SK-N-SH (cell line): ENCODE measurements around the gene CNST.

Experiments
- CTCF ChIP-seq: fragments of 200-600 bp; sonication (generic); IDR thresholded peaks from 2 replicates; pipeline ENCODE4 v1.6.1; 2017; ENCODE audit warnings: antibody characterized with exemption, mild to moderate bottlenecking, moderate library complexity
- SIN3A ChIP-seq: IDR thresholded peaks from 2 replicates; pipeline ENCODE4 v1.6.1; 2012; ENCODE audit warnings: low read depth, mild to moderate bottlenecking, low read length, moderate library complexity, borderline replicate concordance
- SMC3 ChIP-seq: IDR thresholded peaks from 2 replicates; pipeline ENCODE4 v1.6.1; 2012; ENCODE audit warnings: low read depth, low read length, improper control_type of control experiment
- TCF12 ChIP-seq: IDR thresholded peaks from 2 replicates; pipeline ENCODE4 v1.4.0; 2012
- TEAD4 ChIP-seq: IDR thresholded peaks from 2 replicates; pipeline ENCODE4 v1.4.0; 2012; ENCODE audit warnings: mild to moderate bottlenecking, borderline replicate concordance; ENCODE audit not compliant: insufficient read depth

- TF ChIP-seq SMC3 = no peak
- TF ChIP-seq SIN3A = no peak
- no peak for TF ChIP-seq CTCF
- TF ChIP-seq TEAD4 = no peak
- no peak for TF ChIP-seq TCF12
Measured at GRCh38 chr1:246569248-246570238, 3.3 kb downstream of the CNST start.
